ENCODE data around the gene DNAH10.
"Not testable (repeated sequence)": the region's sequence is repeated elsewhere in the genome, so short reads cannot be mapped to it uniquely, and the experiment has no call there.

DNAH10 gene

DNA sequence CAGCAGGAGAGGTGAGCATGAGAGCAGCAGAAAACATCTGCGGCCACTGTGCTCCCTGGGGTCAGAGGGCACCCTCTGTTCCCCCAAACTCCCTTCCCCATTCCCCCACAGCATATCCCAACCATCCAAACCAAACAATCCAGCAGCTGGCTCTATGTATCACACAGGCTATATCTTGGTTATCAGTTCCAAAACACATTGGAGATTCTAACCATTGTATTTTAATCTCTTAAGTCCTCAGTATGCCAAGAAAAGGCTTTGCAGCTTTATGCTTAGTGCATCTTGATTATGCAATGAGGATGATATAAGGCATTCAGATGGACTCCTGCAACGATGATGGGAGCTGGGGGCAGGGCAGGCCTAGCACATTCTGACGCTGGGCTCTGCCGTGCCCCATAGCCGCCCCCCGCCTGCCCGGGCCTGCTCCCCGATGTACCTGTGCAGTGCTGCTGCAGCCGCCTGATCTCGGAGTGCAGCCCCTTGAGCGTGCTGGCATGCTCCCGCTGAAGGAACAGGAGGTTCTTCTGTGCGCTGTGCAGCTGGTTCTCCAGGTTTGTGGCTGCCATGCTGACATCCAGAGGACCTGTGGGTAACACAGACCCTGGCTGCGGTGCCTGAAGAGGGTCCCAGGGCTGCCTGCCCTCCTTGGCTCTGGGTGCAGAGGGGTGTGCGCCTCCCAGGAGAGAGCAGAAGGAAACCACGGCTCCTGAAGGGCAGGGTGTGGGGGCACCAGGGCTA is 181.0 kb downstream of the DNAH10 start:
- no peak overlapping the region for H3K27ac ChIP-seq (ENCODE audit: low read depth, low read length)

GRCh38 chr12:123943816-123944215 is 181.7 kb downstream of the DNAH10 start:
- Histone ChIP-seq H3K9ac (ENCODE audit: low read depth, low read length) (no peak overlapping the region), H3K9me3 (ENCODE audit: control insufficient read depth, insufficient read depth, low read length) (no peaks in the 10 kb centered on the region), H3K4me3 (ENCODE audit: low read depth, low read length) (no peak overlapping the region), H3K4me1 (ENCODE audit: control insufficient read depth, insufficient read depth, low read length) (no peaks in the 10 kb centered on the region), H3K36me3 (ENCODE audit: control insufficient read depth, insufficient read depth, low read length) (no peaks in the 10 kb centered on the region), H3K27me3 (ENCODE audit: control insufficient read depth, insufficient read depth, low read length) (peaks cover 8% of the 10 kb centered on the region; the same call in 1 of the 2 replicates), H3K27ac (ENCODE audit: low read depth, low read length) (no peak overlapping the region)

More for the DNA sequence above, 181.0 kb downstream of the DNAH10 start:
- H3K9ac ChIP-seq (ENCODE audit: low read depth, low read length): no peak overlapping the region
- no peaks in the 10 kb centered on the region for H3K4me1 ChIP-seq (ENCODE audit: control insufficient read depth, insufficient read depth, low read length)
- no peaks in the 10 kb centered on the region for H3K9me3 ChIP-seq (ENCODE audit: control insufficient read depth, insufficient read depth, low read length)
- H3K36me3 ChIP-seq (ENCODE audit: control insufficient read depth, insufficient read depth, low read length): no peaks in the 10 kb centered on the region
- H3K4me3 ChIP-seq (ENCODE audit: low read depth, low read length): no peak overlapping the region
- H3K27me3 ChIP-seq (ENCODE audit: control insufficient read depth, insufficient read depth, low read length): peaks cover 8% of the 10 kb centered on the region; the same call in 1 of the 2 replicates

GRCh38 chr12:123944696-123945095 is 182.6 kb downstream of the DNAH10 start:
- Histone ChIP-seq H3K27me3 (ENCODE audit: control insufficient read depth, insufficient read depth, low read length) (peaks cover 10% of the 10 kb centered on the region; the same call in 1 of the 2 replicates), H3K36me3 (ENCODE audit: control insufficient read depth, insufficient read depth, low read length) (no peaks in the 10 kb centered on the region), H3K9ac (ENCODE audit: low read depth, low read length) (no peak overlapping the region), H3K27ac (ENCODE audit: low read depth, low read length) (no peak overlapping the region), H3K9me3 (ENCODE audit: control insufficient read depth, insufficient read depth, low read length) (no peaks in the 10 kb centered on the region), H3K4me1 (ENCODE audit: control insufficient read depth, insufficient read depth, low read length) (no peaks in the 10 kb centered on the region), H3K4me3 (ENCODE audit: low read depth, low read length) (no peak overlapping the region)

- Histone ChIP-seq H3K36me3 (ENCODE audit: control insufficient read depth, insufficient read depth, low read length) (no peaks in the 10 kb centered on the region), H3K27me3 (ENCODE audit: control insufficient read depth, insufficient read depth, low read length) (peaks cover 11% of the 10 kb centered on the region; the same call in 1 of the 2 replicates), H3K4me3 (ENCODE audit: low read depth, low read length) (no peak overlapping the region), H3K27ac (ENCODE audit: low read depth, low read length) (no peak overlapping the region), H3K4me1 (ENCODE audit: control insufficient read depth, insufficient read depth, low read length) (no peaks in the 10 kb centered on the region), H3K9me3 (ENCODE audit: control insufficient read depth, insufficient read depth, low read length) (no peaks in the 10 kb centered on the region), H3K9ac (ENCODE audit: low read depth, low read length) (no peak overlapping the region)
Observed at GRCh38 chr12:123945287-123946151, 183.4 kb downstream of the DNAH10 start.

DNA sequence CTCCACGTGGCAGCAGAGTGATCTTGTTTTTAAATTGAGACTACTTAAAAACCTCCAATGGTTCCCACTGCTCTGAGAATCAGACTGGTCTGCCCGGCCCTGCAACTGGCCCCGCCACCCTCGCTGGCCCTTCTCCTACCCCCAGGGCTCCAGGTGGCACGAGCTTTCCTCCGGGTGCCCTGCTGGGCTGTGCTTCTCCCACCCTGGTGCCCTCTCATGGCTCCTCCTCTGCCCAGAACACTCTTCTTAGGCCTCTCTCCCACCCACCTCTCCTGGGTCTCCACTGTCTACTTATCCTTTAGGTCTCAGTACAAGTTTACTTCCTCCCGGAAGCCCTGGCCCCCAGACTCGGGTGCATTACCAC is 184.0 kb downstream of the DNAH10 start:
- H3K27ac ChIP-seq (ENCODE audit: low read depth, low read length): no peak overlapping the region
- no peak overlapping the region for H3K4me3 ChIP-seq (ENCODE audit: low read depth, low read length)
- H3K27me3 ChIP-seq (ENCODE audit: control insufficient read depth, insufficient read depth, low read length): peaks cover 11% of the 10 kb centered on the region; the same call in 1 of the 2 replicates
- no peak overlapping the region for H3K9ac ChIP-seq (ENCODE audit: low read depth, low read length)
- no peaks in the 10 kb centered on the region for H3K9me3 ChIP-seq (ENCODE audit: control insufficient read depth, insufficient read depth, low read length)
- no peaks in the 10 kb centered on the region for H3K4me1 ChIP-seq (ENCODE audit: control insufficient read depth, insufficient read depth, low read length)
- H3K36me3 ChIP-seq (ENCODE audit: control insufficient read depth, insufficient read depth, low read length): no peaks in the 10 kb centered on the region

GRCh38 chr12:123946516-123947505 is 184.7 kb downstream of the DNAH10 start:
- H3K9me3 ChIP-seq (ENCODE audit: control insufficient read depth, insufficient read depth, low read length); H3K36me3 ChIP-seq (ENCODE audit: control insufficient read depth, insufficient read depth, low read length); H3K27ac ChIP-seq (ENCODE audit: low read depth, low read length); H3K4me3 ChIP-seq (ENCODE audit: low read depth, low read length); H3K4me1 ChIP-seq (ENCODE audit: control insufficient read depth, insufficient read depth, low read length); H3K9ac ChIP-seq (ENCODE audit: low read depth, low read length): not testable (repeated sequence)
- H3K27me3 ChIP-seq (ENCODE audit: control insufficient read depth, insufficient read depth, low read length): peaks cover 11% of the 10 kb centered on the region; the same call in 1 of the 2 replicates

GRCh38 chr12:123947531-123947930 is 185.4 kb downstream of the DNAH10 start:
- not testable (repeated sequence) for H3K9me3 ChIP-seq (ENCODE audit: control insufficient read depth, insufficient read depth, low read length); H3K36me3 ChIP-seq (ENCODE audit: control insufficient read depth, insufficient read depth, low read length); H3K9ac ChIP-seq (ENCODE audit: low read depth, low read length); H3K4me3 ChIP-seq (ENCODE audit: low read depth, low read length); H3K4me1 ChIP-seq (ENCODE audit: control insufficient read depth, insufficient read depth, low read length); H3K27ac ChIP-seq (ENCODE audit: low read depth, low read length)
- peaks cover 14% of the 10 kb centered on the region; the same call in 1 of the 2 replicates for H3K27me3 ChIP-seq (ENCODE audit: control insufficient read depth, insufficient read depth, low read length)

GRCh38 chr12:123948401-123948795 is 186.3 kb downstream of the DNAH10 start:
- Histone ChIP-seq H3K9me3 (ENCODE audit: control insufficient read depth, insufficient read depth, low read length) (no peaks in the 10 kb centered on the region), H3K36me3 (ENCODE audit: control insufficient read depth, insufficient read depth, low read length) (no peaks in the 10 kb centered on the region), H3K4me1 (ENCODE audit: control insufficient read depth, insufficient read depth, low read length) (no peaks in the 10 kb centered on the region), H3K4me3 (ENCODE audit: low read depth, low read length) (no peak overlapping the region), H3K9ac (ENCODE audit: low read depth, low read length) (no peak overlapping the region), H3K27ac (ENCODE audit: low read depth, low read length) (no peak overlapping the region), H3K27me3 (ENCODE audit: control insufficient read depth, insufficient read depth, low read length) (peaks cover 16% of the 10 kb centered on the region; the same call in 1 of the 2 replicates)

DNA sequence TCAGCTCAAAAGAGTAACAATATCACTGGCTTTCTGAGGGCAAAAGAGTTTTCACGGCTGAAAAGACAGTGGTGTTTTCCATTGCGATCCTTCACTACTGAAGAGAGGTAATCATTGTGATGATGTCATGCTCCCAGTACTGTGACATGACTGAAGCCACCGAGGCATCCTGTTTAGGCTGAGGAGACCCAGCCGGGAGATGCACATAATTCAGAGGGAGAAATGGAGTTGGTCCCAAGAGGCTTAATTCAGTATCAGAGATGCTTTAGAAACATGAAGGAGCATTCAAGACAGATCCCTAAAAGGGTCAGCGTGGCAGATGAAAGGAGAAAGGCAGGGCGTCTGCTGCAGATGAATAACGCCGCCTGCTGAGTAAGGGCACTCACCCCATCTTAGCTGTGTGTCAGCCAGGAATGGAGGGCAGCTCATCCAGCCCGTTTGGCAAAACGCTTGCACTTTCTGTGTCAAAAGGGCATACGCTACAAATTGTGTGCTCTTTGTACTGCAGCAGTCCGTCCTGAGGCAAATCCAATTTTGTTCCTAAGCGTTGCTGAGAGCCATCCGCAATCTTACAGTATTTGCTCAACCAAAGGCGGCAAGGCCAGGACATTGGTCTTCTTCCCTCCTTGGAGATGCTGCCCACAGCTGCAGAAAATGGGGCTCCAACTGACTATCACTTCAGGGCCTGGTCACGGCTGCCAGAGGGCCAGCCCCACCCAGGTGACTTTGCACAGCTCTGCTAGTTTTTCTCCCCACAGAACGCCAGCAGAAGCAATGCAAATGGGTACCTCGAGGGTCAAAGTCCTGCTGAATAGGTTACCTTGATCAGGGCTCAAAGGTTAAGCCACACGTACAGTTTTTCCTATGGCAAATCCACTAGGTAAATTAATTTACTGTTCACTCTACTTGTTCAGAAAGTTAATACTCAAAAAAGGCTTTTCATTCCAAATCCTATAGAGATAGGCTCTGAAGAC is 187.0 kb downstream of the DNAH10 start:
- no peaks in the 10 kb centered on the region for H3K4me1 ChIP-seq (ENCODE audit: control insufficient read depth, insufficient read depth, low read length)
- no peak overlapping the region for H3K9ac ChIP-seq (ENCODE audit: low read depth, low read length)
- no peaks in the 10 kb centered on the region for H3K36me3 ChIP-seq (ENCODE audit: control insufficient read depth, insufficient read depth, low read length)
- no peak overlapping the region for H3K4me3 ChIP-seq (ENCODE audit: low read depth, low read length)
- H3K27ac ChIP-seq (ENCODE audit: low read depth, low read length): no peak overlapping the region
- H3K27me3 ChIP-seq (ENCODE audit: control insufficient read depth, insufficient read depth, low read length): peaks cover 16% of the 10 kb centered on the region; the same call in 1 of the 2 replicates
- no peaks in the 10 kb centered on the region for H3K9me3 ChIP-seq (ENCODE audit: control insufficient read depth, insufficient read depth, low read length)
